ENCODE results near the gene ACTL8.

The ACTL8 gene

DNA sequence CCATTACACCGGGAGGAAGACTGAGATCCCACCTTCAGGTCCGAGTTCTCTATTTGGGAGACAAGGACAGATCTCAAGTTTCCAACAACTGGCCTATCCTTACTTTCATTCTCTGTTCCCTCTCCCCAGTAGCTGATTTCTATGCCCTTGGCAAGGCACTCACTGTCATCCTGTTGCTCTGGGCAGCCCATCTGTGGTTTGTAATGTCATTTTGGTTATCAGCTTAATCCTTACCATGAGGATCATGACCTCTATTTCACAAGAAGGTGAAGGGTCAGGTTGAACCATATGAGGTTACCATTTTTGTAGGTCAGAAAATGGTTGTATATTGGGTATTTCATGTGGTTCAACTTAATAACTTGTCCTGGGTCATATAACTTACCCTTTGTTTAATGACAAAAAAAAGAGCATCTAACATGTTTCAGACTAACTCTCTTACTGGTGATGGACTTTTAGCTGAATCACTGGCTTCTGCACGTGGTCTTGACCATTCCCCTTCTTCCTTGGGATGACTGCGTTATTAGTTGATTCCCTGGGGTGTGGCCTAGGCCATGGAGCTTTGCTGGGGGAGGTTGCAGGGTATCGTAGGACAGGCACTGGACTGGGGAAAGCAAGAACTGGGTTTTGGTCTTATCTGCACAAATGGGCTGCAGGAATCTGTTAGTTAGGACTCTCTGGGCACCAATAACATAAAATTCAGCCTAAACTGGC is 120.2 kb downstream of the ACTL8 start:
- no peak for DNase-seq (ENCODE audit: low read depth, low spot score)

DNA sequence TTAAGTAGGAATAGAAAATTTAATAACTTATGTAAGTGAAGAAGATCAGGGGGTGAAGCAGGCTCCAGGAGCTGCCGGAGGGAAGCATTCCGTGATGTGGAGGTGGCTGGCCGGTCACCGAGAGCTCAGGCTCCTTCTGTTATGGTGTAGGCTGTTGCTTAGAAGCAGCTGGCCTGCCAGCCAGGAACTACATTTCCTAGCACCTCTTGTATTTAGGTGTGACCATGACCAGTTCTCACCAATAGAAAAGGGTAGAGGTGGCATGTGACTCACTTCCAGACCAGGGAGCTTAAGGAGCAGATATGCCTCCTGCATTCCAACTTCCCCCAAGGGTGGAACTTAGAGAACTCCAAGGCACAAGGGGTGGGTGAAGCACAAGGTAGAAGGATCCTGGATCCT is 120.7 kb downstream of the ACTL8 start:
- DNase-seq (ENCODE audit: low read depth, low spot score): no peak

Data from brain pericyte (primary cell).